DMS79 (cell line): Measurements from ENCODE around the gene CCDC127.

Source experiments
- DNase-seq: peaks from one replicate; lab custom pipeline; 2025; lab: John Stamatoyannopoulos, UW

The CCDC127 gene

DNA sequence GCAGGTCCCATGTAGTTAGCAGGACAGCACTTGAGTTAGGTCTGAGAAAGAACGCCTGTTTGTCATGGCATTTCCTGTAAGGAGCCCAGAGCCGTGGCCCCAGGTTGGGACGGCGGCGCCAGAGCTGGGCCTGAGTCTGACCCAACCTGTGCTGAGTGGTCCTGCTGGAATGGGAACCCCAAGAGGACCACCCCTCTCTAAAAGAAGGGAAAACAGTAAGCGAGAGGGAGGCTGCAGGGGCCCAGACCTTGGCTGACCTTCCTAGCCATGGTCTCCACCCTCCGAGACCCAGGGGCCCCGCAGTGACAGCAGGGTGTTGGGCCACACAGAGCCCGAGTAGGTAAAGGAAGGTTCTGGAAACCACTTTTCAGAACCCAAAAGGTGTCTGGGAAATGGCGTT is 28.5 kb downstream of the CCDC127 start:
- DNase-seq: no peak

DNA sequence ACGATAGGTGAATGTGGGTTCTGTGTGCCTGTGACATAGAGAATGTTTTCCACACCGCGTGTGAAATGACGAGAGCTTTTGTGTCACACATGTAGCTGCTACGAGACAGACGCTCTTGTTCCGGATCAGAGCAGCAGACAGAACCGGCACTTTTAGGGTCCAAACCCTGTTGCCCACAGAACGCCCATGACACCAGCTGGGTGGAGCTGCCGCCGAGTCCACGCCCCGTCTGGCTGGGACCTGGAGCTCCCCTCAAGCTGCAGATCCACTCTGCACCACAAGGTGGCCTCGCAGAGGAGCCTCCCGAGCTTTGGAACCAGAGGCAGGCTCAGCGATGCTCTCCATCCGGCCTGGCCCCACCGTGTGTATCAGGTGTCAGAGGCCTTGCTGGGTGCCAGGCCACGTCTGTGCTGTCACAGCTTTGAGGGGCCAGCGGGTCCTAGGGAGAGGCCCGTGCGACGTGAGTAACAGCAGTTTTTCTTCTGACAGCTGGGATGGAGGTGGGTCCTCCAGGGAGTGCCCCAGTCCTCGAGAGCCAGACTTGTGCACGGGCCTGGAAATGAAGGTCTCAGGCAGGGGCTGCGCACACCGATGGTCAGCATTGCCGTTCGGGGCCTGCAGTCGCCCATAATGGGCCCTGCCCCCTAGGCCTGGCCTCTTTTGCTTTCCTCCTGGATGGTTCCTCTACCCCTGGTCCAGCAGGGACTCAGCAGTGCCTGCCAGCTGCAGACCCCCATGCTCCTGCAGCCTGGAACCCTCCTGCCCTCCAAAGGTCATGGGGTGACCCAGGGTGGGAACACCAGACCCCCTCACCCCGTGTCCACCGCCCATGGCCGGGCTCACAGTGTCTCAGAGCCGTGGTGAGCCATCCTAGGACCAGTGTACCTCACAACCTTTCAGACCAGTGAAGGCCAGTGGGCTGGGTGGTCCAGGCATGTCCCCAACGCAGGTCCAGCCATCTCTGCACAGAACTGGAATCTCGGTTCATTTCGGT is 29.2 kb downstream of the CCDC127 start:
- DNase-seq: peak; percentile 82

DNA sequence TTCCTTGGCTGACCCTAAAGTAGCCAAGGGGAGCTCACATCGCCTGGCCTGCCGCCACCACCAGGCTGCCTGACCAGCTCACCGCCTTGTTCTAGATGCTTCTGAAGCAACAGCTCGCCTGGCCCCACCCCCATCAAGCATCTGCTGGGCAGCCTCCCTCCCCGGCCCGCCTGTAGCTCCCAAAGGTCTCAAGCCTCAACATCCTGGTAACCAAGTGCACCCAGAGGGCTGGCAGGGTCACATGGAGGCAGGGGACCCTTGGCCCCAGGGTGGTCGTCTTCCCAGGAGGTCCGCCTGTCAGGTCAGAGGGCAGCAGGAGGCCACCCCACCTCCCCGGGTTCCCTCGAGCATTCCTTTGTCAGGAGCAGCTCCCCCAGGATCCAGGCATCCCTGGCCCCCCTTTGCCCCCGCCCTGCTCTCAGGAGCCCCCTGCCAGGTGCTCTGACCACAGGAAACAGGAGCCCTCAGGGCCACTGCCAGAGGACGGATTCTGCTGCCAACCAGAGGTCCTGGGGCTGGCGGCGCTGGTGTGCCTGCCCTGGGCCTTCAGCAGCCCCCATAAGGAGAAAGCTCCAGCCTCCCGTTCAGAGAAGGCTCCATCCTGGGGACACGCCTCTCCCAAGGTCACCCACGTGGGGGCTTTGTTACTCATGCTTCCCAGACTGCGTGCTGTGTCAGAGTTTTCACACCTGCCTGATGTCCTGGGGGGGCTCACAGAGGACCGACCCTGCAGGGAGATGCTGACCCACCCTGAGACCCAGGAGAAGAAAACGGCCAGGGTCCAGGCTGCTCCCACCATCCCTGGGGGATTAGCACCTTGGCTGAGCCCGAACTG is 30.1 kb downstream of the CCDC127 start:
- DNase-seq: no peak

DNA sequence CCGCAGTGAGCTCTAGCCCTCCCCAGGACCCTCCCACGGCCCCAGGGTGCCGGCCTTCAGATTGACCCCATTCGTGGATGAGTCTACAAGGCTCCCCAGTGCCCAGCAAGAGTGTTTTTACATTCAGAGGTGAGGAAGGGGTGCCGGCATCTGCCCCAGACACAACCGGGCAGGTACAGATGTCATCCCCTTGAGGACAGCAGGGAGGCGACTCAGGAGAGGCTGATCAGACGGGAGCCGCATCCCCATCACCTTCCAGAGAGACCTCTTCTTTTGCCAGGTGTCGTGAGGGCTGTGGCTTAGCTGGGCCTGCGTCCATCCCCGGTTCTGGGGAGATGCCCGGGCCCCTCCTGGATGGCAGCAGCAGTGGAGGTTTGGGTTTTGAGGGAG is 30.9 kb downstream of the CCDC127 start:
- no peak for DNase-seq

DNA sequence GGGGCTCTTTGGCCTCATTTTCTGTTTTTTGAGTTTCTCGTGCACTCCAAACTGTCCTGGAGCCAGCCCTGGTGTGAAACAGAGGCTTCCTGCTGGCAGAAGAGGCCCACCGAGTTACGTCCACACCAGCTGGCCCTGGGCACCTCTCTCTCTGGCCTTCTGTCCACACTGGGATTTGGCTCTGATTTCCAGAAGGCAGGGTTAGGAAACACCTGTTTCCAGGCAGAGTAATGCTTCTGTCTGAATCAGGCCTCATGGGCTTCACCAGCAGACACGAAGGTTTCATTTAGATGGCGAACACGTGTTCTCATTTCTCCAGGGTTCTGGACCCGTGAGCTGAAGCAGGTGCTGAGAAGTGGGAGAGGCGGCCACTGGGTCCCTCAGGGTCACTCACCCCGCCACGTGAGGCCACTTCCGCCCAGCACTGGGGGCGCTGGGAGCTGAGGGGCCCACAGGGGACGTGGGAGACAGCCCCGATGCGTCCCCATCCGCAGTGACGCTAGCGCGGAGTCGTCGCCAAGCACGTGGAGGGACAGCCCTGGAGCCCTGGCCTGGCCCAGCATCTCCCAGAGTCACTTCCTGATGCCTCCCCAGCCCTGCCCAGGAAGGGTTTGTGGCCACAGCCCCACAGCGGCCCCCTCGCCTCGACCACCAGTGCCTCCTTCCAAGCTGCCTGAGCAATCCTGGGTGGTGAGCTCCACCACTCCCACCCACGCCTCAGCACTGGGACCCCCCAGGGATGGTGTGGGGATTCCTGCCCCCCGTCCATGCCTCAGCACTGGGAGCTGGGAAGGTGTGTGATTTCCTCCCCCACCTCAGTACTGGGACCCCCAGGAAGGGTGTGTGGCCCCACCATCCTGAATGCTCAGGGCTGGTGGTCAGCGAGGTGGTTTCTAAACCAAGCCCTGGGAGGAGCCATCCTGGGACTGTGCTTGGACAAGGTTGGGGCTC is 31.6 kb downstream of the CCDC127 start:
- no peak for DNase-seq

DNA sequence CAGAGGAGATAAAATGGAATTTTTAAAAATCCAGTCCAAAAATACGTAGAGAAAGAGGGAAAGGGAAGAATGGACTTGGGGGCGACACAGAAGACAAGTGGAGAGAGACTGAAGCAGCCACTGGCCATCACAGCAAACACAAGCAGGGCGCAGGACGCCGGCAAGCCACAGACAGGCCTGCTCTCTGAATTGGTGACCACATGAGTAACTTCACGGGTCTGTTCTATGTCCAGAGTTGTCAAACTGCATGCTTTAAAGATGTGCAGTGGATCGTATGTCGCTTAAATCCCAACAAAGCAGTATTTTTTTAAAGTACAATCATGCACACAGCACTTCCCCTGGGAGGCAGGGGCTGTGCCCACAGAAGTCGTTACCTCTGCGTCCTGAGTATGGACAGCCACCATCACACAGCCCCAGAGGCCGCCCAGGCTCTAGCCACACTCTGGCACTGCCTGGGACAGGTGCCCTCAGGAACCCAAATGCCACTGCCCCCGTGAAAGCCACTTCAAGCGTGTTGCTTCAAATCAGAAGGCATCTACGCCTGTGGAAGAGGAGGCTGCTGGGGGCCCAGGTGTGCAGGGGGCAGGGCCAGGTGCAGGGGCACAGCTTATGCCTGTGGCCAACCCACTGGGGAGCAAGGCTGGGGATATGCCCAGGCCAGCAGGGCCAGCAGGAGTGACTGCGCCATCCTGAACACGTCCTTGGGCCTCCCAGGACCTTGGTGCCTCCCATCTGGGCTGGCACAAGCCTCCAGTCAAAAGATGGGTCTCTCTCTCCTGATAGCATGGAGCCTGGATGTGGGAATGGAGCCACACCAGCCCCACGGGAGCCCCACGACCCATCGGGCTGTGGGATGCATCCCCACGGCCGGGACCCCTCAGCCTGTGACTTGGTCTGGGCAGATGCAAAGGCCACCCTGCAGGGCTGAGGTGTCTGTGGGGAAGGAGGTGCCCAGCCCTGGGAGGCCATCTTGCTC is 32.6 kb downstream of the CCDC127 start:
- no peak for DNase-seq

DNA sequence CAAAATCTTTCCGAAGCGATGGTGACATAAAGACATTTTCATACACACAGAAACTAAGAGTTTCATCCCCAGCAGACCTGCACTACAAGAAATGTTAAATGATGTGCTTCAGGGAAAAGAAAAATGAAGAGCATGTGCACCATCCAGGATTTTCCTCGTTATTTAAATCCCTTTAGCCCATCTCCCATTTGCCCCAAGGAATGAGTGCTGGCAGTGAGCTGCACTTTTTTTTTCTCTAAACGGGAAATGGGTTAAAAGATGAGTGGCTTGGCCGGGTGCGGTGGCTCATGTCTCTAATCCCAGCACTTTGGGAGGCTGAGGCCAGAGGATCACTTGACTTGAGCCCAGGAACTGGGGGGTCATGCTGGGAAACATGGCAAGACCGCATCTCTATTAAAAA is 33.5 kb downstream of the CCDC127 start:
- DNase-seq: no peak

DNA sequence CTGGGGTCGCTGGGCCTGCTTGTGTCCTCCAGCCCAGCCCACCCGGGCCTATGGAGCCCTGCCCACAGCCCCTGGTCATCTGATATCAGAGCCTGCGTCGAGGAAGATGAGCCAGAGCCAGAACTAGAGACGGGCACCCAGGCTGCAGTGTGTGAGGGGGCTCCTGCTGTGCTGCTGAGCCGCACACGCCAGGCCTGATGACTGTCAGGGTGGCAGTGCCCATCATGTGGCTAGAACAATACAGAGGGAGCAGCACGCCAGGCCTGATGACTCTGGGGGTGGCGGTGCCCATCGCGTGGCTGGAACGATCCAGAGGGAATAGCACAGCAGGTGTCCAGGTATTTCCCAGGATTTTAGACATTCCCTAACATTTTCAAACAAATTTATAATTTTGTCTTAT is 35.8 kb downstream of the CCDC127 start:
- no peak for DNase-seq

DNA sequence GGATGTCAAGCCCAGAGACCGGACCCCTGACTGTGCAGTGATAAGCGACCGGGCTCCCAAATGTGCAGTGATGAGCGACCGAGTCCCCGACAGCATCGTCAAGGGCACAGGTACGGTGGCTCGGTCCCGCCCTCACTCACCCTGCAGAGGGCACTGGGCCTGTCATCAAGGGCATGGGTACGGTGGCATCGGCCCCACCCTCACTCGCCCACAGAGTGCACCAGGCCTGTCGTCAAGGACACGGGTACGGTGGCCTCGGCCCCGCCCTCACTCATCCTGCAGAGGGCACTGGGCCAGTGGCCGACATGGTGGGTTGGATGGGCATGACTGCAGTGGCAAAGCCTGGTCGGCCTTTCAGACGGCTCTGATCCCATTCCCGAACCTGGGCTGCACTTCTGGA is 36.4 kb downstream of the CCDC127 start:
- no peak for DNase-seq

DNA sequence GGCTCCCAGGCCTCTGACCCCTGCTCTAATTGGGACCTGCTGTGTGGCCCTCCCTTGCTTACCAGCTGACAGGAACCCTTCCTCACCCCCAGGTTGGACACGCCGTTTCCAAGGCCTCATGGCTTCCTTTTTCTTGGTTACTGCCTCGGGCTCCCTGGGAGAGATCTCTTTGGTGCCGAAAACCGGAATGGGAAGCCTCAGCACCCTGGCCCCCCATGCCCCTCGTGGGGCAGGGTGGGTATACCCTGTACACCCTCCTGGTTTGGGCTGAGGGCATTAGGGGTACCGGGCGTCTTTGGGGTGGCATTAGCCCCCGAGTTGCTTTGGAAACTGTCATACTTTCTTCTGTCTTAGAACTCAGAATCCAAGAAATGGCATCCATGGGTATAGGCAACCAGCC is 36.8 kb downstream of the CCDC127 start:
- DNase-seq: no peak

DNA sequence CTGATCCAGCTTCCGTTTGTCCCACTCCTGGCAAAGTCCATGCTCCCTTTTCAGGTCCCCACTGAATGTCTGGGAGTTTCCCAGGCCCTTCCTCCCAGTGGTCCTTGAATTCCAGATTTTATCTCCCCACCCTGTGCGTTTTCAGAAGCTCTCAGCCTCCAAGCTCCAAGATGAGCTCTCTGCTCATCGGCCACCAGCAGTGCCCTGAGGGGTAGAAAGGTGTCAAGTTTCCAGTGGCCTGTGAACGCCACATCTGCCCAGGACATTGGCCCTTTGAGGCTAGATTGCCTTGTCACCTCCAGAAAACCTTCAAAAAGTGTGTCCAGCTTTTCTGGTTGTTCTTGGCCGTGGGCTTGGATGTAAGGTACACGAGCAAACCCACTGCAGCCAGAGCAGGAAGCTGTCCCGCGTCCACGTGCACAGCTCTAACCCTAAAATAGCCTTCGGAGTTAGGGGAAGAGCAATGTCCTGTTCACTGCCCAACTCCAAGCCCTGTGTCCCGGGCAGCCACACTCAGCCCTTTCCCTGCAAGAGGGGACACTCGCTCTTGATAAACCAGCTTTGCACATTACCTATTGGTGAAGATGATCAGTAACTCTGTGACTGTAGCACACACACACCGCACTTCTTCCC is 37.6 kb downstream of the CCDC127 start:
- DNase-seq: no peak

DNA sequence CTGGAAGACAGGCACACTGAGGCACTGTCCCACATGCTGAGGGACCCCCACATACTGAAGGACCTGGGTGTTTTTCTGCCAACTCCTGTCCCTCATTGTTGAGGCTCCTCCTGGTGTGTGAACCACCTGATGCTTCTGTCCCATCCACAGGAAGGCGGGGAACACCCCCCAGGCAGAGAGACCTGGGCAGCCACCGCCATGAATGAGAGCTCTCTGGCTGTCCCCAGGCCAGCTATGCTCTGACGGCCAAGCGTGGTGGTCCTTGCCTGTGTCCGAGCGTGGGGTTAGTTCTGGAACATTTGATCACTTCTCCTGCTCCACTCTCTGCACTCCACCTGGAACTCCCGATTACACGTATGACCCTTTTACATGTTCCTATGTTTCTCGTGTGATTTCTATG is 38.6 kb downstream of the CCDC127 start:
- DNase-seq: no peak

DNA sequence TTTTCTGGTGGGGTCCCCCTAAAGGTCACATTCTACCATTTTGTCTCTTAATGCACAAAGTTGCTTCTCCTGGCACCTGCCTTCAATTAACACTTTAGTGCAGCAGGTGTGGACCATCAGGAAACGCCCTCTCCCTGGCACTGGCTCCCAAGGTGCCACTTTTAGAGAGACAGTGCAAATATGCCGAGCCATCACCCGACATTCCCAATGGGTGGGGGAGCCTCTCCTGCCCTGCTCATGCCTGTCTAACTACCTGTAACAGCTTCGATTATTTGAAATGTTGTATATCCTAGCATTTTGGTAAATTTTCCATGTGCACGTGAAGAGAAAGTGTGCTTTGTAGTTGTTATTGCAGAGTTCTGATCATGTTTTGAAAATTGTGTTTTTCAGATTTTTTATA is 39.8 kb downstream of the CCDC127 start:
- no peak for DNase-seq

DNA sequence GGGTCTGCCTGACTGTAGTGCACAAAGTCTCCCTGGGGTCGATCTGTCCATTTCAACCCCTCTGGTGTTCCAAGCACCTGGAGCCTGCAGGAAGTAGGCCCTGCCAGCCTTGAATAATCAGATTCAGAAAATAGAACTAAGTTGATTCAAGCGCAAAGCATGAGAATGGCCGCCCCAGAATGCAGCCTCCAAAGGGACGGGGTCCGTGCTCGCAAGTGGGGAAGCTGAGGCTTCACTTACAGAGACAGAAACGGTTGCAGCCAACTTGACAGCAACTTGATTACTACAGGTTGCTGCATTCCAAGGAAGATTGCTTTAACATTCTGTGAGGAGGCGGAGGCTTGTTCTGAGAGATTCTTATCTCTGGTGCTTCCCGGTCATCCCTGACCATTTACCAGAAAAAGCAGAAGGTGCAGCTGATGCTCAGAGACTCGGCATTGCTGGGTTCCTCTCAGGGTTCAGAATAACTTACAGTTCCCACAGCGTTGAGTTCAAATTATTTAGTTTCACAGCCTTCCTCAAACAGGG is 41.6 kb downstream of the CCDC127 start:
- DNase-seq: no peak

DNA sequence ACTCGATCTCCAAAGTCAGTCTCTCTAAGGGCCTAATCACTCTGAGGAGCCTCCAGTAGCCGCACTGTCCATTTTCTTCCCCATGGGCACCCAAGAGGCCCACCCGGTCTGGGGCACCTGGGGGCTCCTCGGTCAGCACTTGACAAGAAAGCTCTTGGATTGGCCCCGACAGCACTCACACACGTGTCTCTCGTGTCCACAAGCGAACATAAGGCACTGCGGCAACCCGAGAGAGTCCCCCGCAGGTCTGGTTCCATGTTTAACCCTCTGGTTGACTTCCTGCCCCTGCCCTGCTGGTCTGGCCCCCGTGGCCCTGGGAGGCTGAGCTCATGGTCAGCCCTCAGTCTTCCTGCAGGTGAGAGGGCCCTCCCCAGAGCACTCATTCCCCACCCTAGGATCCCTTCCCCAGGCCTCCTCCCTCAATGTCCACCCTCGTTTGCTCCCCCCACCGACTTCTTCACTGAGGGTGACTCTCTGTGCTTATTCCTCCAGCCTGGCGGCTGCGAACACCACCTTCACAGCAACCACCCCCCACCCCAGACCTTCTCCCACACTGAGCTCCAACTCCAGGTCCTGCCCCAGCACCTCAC is 43.0 kb downstream of the CCDC127 start:
- no peak for DNase-seq

DNA sequence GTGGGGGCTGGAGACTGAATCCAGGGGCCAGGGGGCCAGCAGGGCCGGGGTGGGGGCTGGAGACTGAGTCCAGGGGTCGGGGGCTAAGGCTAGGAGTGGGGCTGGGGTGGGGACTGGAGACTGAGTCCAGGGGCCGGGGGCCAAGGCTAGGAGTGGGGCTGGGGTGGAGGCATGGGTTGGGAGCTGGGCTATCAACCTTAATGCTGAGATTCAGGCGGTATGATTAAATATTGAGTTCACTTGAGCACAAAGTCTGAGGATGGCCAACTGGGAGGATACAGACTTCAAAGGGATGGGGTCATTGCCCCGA is 43.7 kb downstream of the CCDC127 start:
- DNase-seq: no peak

DNA sequence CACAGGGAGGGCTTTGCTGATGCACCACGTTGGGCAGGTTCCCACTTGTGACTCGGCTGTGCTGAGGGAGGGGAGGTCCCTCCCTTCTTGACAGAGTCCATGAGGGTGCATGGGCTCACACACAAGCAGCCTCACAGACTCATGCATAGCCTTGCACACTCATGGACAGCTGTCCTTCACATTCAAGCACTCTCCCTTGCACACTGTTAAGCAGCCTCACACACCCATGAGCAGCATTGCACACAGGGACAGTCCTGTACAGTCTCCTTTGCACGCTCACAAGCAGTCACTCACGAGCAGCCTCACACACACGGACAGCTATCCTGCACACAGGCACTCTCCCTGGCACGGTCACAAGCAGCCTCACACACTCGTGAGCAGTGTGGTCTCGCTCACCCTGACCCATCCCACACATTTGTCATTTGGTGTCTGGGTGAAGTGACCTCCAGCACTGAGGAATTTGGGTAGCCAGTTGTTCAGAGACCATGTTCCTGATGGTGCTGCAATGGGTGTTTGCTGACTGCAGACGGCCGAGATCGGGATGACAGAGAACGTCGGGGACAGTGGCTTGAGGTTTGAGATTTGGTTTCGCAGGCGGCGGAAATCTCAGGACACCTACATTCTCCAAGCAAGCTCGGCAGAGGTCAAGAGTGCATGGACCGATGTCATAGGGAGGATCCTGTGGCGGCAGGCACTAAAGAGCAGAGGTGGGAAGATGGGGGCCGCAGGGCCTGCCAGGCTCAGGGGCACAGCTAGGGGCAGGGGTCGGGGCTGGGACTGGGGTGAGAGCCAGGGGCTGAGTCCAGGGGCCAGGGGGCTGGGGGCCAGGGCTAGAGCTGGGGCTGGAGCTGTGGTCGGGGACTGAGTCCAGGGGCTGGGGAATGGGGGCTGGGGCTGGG is 44.3 kb downstream of the CCDC127 start:
- DNase-seq: no peak

DNA sequence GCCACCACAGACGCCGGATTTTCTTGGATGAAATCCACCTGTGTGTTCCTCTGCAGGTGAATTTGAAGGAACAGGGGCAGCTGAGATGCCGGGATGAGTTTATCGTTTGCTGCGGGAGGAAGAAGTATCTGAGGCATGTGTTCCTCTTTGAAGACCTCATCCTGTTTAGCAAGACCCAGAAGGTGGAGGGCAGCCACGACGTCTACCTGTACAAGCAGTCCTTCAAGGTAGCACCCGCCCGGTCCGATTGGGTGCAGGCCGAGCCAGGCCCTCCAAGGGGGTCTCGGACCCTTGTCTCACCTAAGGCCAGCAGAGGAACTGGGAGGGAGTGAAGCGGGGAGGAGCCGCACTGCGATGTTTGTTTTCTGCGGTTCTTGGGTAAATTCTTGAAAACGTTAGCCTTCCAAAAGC is 45.1 kb downstream of the CCDC127 start:
- DNase-seq: no peak

DNA sequence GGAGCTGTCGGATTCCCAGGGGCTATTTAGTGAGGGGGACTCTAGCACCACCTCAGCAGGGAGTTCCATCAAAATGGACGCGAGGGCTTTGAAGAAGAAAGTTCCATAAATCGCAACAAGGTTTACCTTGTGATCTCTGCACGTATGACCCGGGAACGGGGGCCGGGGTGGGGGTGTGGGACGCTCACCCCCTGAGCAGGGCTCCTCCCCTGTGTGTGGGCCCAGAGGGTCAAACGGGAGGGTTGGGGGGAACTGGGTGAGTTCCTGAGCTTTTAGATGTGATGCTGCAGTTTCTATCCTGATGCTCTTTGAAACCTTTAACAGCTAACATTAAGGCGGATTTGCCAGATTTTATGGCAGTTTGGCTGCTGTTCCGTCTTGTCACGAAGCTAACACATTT is 45.5 kb downstream of the CCDC127 start:
- no peak for DNase-seq
